ACC112 (cell line): ENCODE results near the gene CHST4.

Experiments
- H2AFZ ChIP-seq: fragments of 200-600 bp; sonication (generic); one replicate; pipeline ENCODE4 v1.6.0; 2017; ENCODE audit warnings: antibody characterized with exemption, low read length; ENCODE audit not compliant: unreplicated experiment
- H3K27ac ChIP-seq: fragments of 200-600 bp; sonication (generic); 2 replicates; pipeline ENCODE4 v1.5.1; 2014; ENCODE audit warnings: low read depth, mild to moderate bottlenecking, antibody characterized with exemption, low read length, moderate library complexity
- H3K27me3 ChIP-seq: fragments of 200-600 bp; sonication (generic); 2 replicates; pipeline ENCODE4 v1.6.1; 2014; ENCODE audit warnings: mild to moderate bottlenecking, antibody characterized with exemption, low read length, moderate library complexity, mixed read lengths; ENCODE audit not compliant: insufficient read depth
- H3K36me3 ChIP-seq: fragments of 200-600 bp; sonication (generic); 2 replicates; pipeline ENCODE4 v1.6.1; 2016; ENCODE audit warnings: mild to moderate bottlenecking, antibody characterized with exemption, low read length, moderate library complexity, mixed read lengths; ENCODE audit not compliant: insufficient read depth
- H3K4me1 ChIP-seq: fragments of 200-600 bp; sonication (generic); one replicate; pipeline ENCODE4 v1.6.1; 2016; ENCODE audit warnings: low read length, mixed read lengths; ENCODE audit not compliant: insufficient read depth, unreplicated experiment, control insufficient read depth
- H3K4me3 ChIP-seq: fragments of 200-600 bp; sonication (generic); 2 replicates; pipeline ENCODE4 v1.5.1; 2014; ENCODE audit warnings: mild to moderate bottlenecking, low read depth, low read length
- H3K79me2 ChIP-seq: fragments of 200-600 bp; sonication (generic); one replicate; pipeline ENCODE4 v1.6.0; 2016; ENCODE audit warnings: low read length; ENCODE audit not compliant: control insufficient read depth, unreplicated experiment, insufficient read depth

The CHST4 gene

DNA sequence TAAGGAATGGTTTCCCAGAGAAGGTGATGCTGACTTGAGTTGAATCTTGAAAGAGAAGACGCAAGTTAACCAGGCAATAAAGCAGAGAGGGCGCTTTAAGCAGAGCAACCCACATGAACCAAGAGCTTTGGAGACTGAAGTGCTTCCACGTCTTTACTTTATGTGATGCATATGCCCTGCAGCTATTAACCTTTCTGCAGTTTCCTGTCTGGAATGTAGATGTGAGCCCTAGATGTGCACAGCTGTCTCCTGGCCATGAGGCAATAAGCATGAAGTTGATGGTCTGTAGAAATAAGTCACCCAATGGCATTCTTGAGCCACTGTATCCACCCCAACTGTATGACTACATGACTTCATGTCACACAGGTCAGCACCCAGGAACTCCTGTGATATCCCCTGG lies 5.7 kb upstream of the CHST4 start:
- Histone ChIP-seq H3K4me3 (no peak overlapping the region), H3K79me2 (no peaks in the 10 kb centered on the region), H3K27ac (no peak overlapping the region), H3K36me3 (no peaks in the 10 kb centered on the region), H3K27me3 (peaks cover 78% of the 10 kb centered on the region), H2AFZ (no peak overlapping the region), H3K4me1 (no peaks in the 10 kb centered on the region)

GRCh38 chr16:71524566-71525553 lies 1.4 kb upstream of the CHST4 start:
- no peaks in the 10 kb centered on the region for H3K79me2 ChIP-seq
- peaks cover 66% of the 10 kb centered on the region for H3K27me3 ChIP-seq
- no peak overlapping the region for H2AFZ ChIP-seq
- no peak overlapping the region for H3K4me3 ChIP-seq
- H3K36me3 ChIP-seq, result no peaks in the 10 kb centered on the region
- H3K27ac ChIP-seq, result no peak overlapping the region
- H3K4me1 ChIP-seq, result peaks cover 12% of the 10 kb centered on the region

- no peaks in the 10 kb centered on the region for H3K36me3 ChIP-seq
- H3K4me3 ChIP-seq, result no peak overlapping the region
- no peaks in the 10 kb centered on the region for H3K79me2 ChIP-seq
- no peak overlapping the region for H2AFZ ChIP-seq
- peaks cover 48% of the 10 kb centered on the region for H3K27me3 ChIP-seq
- H3K4me1 ChIP-seq, result peaks cover 12% of the 10 kb centered on the region
- no peak overlapping the region for H3K27ac ChIP-seq
Observed at GRCh38 chr16:71528257-71528656, 2.0 kb downstream of the CHST4 start.

- Histone ChIP-seq H2AFZ (no peak overlapping the region), H3K27ac (no peak overlapping the region), H3K27me3 (peaks cover 45% of the 10 kb centered on the region), H3K79me2 (no peaks in the 10 kb centered on the region), H3K36me3 (no peaks in the 10 kb centered on the region), H3K4me1 (peaks cover 12% of the 10 kb centered on the region), H3K4me3 (no peak overlapping the region)
Observed at GRCh38 chr16:71528863-71529262, 2.6 kb downstream of the CHST4 start.

DNA sequence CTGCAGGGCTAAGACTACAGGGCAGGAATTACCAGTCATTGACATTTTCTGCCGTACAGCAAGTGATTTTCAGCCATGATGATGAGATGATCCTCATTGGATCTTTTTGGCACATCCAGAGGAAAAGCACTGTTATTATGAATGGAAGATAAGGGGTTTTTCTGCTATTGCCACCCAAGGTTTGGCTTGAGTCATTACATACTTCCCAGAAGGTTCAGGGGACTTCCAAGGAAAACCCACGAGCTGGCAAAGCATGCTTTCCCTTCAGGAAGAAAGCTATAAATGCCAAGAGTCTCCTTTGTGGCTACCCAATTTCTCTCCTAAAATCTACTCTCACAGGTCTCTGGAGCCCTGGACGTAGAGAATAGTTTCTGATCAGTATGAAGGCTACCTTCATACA lies 6.1 kb downstream of the CHST4 start:
- H3K4me3 ChIP-seq, result no peak overlapping the region
- H3K27ac ChIP-seq, result no peak overlapping the region
- no peak overlapping the region for H2AFZ ChIP-seq
- H3K36me3 ChIP-seq, result no peaks in the 10 kb centered on the region
- no peaks in the 10 kb centered on the region for H3K79me2 ChIP-seq
- no peaks in the 10 kb centered on the region for H3K4me1 ChIP-seq
- peaks cover 39% of the 10 kb centered on the region for H3K27me3 ChIP-seq

DNA sequence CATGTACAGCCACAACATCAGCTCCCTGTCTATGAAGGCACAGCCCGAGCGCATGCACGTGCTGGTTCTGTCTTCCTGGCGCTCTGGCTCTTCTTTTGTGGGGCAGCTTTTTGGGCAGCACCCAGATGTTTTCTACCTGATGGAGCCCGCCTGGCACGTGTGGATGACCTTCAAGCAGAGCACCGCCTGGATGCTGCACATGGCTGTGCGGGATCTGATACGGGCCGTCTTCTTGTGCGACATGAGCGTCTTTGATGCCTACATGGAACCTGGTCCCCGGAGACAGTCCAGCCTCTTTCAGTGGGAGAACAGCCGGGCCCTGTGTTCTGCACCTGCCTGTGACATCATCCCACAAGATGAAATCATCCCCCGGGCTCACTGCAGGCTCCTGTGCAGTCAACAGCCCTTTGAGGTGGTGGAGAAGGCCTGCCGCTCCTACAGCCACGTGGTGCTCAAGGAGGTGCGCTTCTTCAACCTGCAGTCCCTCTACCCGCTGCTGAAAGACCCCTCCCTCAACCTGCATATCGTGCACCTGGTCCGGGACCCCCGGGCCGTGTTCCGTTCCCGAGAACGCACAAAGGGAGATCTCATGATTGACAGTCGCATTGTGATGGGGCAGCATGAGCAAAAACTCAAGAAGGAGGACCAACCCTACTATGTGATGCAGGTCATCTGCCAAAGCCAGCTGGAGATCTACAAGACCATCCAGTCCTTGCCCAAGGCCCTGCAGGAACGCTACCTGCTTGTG lies 10.7 kb downstream of the CHST4 start:
- no peak overlapping the region for H2AFZ ChIP-seq
- H3K4me3 ChIP-seq, result no peak overlapping the region
- H3K36me3 ChIP-seq, result no peaks in the 10 kb centered on the region
- H3K4me1 ChIP-seq, result no peaks in the 10 kb centered on the region
- H3K79me2 ChIP-seq, result no peaks in the 10 kb centered on the region
- H3K27me3 ChIP-seq, result peaks cover 48% of the 10 kb centered on the region
- H3K27ac ChIP-seq, result no peak overlapping the region

GRCh38 chr16:71537643-71538042 lies 11.4 kb downstream of the CHST4 start:
- H3K36me3 ChIP-seq, result no peaks in the 10 kb centered on the region
- no peak overlapping the region for H2AFZ ChIP-seq
- peaks cover 52% of the 10 kb centered on the region for H3K27me3 ChIP-seq
- H3K79me2 ChIP-seq, result no peaks in the 10 kb centered on the region
- H3K27ac ChIP-seq, result no peak overlapping the region
- H3K4me3 ChIP-seq, result no peak overlapping the region
- no peaks in the 10 kb centered on the region for H3K4me1 ChIP-seq

GRCh38 chr16:71542377-71542776 lies 16.2 kb downstream of the CHST4 start:
- Histone ChIP-seq H3K27me3 (peaks cover 60% of the 10 kb centered on the region), H3K36me3 (no peaks in the 10 kb centered on the region), H3K79me2 (no peaks in the 10 kb centered on the region), H2AFZ (no peak overlapping the region), H3K27ac (no peak overlapping the region), H3K4me3 (no peak overlapping the region), H3K4me1 (no peaks in the 10 kb centered on the region)

DNA sequence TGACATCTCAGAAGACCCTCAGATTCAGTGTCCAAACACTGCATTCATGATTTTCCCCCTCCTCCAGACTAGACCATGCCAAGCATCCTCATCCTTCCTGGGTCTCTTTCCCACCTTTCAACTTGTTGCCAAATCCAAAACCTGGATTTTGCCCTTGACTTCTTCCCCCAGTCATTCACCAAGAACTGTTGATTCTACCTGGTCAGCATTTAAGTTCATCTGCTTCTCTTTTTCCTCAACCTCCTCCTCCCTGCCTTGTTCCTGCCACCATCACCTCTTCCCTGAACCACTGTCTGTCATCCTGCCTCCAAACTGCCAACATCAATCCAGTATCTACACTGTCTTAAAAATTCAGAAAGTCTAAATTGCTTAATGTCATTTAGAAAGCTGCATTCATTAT lies 20.9 kb downstream of the CHST4 start:
- H3K4me3 ChIP-seq, result no peak overlapping the region
- no peak overlapping the region for H2AFZ ChIP-seq
- no peaks in the 10 kb centered on the region for H3K4me1 ChIP-seq
- peaks cover 71% of the 10 kb centered on the region for H3K27me3 ChIP-seq
- no peak overlapping the region for H3K27ac ChIP-seq
- no peaks in the 10 kb centered on the region for H3K36me3 ChIP-seq
- H3K79me2 ChIP-seq, result no peaks in the 10 kb centered on the region

DNA sequence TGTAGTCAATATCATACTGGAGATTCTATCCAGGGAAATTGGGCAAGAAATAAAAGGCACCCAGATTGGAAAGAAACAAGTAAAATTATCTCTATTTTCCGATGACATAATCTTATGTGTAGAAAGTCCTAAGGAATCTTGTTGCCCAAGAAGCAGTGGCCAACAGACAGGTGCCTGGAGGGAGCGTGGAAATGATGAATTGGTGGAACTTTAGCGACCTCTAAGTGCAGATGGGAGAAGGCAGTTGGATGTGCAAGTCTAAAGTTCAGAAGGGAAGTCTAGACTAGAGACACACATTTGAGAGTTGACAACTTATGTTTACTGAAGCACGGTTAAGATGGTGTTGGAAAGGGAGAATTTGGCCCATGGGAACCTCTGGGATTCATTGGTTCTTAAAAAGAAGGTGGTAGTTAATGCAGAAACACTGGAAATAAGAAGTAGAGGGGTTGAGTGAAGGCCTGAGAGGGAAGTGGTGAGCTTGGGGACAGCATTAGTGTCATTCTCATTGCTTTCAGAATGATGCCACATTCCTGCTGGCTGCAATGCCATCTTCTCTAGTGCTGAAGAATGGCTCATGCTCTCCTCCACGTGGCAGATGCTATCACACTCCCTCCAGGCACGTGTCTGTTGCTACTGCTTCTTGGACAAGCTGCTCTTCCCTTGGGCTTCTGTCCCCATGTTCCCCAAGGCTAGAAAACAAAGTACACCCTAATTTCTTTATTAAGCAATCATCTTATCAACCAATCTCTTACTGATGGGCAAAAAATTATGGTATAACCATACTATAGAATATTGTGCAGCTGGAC lies 26.7 kb downstream of the CHST4 start:
- Histone ChIP-seq H3K27ac (no peak overlapping the region), H3K36me3 (no peaks in the 10 kb centered on the region), H3K4me1 (no peaks in the 10 kb centered on the region), H3K4me3 (no peak overlapping the region), H2AFZ (no peak overlapping the region), H3K27me3 (peaks cover 61% of the 10 kb centered on the region), H3K79me2 (no peaks in the 10 kb centered on the region)
